ENCODE data around the gene NEMP1.

DNA sequence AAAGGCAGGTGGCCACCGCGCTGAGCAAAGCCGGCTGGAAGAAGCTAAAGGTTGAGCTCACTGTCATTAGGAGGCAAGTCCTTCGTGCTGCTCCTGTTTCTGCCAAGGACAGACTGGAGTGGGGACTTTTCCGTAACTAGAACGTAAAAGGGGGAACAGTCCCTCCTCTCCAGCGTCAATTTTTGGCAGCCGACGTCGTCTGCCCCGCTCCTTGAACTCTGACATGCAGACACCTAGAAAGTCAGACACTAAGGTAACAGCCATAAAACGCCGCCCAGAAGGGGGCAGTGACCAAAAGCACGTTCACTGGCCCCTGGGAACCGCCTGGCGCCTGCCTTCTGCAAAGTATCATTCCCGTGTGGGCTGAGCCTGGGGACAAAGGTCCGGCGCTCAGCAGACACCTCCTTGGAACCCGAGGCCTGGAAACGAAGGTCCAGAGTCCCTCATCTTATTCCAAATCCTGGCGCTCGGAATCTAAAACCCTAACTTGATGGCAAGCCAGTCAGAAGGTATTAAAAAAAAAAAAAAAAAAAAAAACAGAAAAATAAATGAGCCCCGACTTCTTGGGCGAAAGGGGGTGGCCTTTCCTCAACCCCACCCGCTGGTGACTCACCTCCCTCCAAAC, 48.6 kb upstream of the NEMP1 start:
- TF ChIP-seq, protein P1, sequence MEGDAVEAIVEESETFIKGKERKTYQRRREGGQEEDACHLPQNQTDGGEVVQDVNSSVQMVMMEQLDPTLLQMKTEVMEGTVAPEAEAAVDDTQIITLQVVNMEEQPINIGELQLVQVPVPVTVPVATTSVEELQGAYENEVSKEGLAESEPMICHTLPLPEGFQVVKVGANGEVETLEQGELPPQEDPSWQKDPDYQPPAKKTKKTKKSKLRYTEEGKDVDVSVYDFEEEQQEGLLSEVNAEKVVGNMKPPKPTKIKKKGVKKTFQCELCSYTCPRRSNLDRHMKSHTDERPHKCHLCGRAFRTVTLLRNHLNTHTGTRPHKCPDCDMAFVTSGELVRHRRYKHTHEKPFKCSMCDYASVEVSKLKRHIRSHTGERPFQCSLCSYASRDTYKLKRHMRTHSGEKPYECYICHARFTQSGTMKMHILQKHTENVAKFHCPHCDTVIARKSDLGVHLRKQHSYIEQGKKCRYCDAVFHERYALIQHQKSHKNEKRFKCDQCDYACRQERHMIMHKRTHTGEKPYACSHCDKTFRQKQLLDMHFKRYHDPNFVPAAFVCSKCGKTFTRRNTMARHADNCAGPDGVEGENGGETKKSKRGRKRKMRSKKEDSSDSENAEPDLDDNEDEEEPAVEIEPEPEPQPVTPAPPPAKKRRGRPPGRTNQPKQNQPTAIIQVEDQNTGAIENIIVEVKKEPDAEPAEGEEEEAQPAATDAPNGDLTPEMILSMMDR (IDR thresholded peaks at IDR 0.05), result peak in 4 of 6 experiments; percentile 20 to 50 (median 29)
- peak in 1 of 4 donors; percentile 44 for TF ChIP-seq POLR2A (IDR thresholded peaks at IDR 0.05)
- TF ChIP-seq EP300 (IDR thresholded peaks at IDR 0.05), result peak in 1 of 4 donors; percentile 43
